22Rv1 (cell line): ENCODE data around the gene PRDM10.
A peak's percentile ranks its signal among the peaks of the same experiment; 100 is the strongest.

Experiments
- H3K27ac ChIP-seq: fragments of 450-650 bp; 2 replicates; pipeline ENCODE4 v1.5.1; 2017
- ZFX ChIP-seq: fragments of 450-650 bp; IDR thresholded peaks from 2 replicates; pipeline ENCODE4 v1.6.1; 2017; ENCODE audit warnings: antibody characterized with exemption, borderline replicate concordance
- TF ChIP-seq, protein P1 (sequence below): fragments of 450-650 bp; IDR thresholded peaks from 2 replicates; pipeline ENCODE4 v1.5.1; 2017; ENCODE audit warnings: mild to moderate bottlenecking

PRDM10 gene

DNA sequence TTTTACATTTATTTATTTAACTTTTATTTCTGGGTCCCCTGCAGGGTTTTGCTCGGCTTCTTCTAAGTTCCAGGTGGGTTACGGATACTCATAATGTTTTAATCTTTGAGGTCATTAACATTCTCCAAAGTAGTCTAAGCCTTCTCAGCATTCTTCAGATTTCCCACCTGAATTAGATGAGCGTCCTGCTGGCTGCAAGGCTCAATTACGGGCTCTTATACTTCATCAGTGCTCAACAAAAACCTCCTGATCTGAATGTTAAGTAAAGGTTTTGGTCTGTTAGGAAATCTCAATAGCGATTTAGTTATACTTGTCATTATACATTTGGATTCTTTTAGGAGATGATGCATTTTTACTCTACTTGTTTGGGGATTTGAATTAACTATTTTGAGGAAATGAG is 80.0 kb downstream of the PRDM10 start:
- no peak overlapping the region for H3K27ac ChIP-seq
- TF ChIP-seq, protein P1, sequence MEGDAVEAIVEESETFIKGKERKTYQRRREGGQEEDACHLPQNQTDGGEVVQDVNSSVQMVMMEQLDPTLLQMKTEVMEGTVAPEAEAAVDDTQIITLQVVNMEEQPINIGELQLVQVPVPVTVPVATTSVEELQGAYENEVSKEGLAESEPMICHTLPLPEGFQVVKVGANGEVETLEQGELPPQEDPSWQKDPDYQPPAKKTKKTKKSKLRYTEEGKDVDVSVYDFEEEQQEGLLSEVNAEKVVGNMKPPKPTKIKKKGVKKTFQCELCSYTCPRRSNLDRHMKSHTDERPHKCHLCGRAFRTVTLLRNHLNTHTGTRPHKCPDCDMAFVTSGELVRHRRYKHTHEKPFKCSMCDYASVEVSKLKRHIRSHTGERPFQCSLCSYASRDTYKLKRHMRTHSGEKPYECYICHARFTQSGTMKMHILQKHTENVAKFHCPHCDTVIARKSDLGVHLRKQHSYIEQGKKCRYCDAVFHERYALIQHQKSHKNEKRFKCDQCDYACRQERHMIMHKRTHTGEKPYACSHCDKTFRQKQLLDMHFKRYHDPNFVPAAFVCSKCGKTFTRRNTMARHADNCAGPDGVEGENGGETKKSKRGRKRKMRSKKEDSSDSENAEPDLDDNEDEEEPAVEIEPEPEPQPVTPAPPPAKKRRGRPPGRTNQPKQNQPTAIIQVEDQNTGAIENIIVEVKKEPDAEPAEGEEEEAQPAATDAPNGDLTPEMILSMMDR, result no peak
- no peak for TF ChIP-seq ZFX

DNA sequence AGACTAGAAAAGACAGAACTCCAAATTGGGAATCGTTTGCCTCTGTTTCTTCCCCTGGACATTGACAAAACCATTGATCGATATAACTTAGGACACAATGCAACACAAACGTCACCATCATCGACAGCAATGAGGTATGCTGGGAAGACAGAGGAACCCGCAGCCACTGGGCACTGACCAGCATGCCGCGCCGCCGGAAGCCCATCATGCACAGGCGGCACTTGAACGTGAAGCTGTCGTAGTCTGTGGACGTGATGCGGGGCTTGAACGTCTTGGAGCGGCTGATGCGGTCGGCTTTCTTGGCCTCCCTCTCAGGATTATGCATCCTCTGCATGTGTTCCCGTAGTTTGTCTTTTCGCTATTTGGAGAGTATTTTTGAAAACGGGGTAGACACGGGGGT is 84.3 kb downstream of the PRDM10 start:
- TF ChIP-seq, protein P1, result no peak
- TF ChIP-seq ZFX, result no peak
- no peak overlapping the region for H3K27ac ChIP-seq

DNA sequence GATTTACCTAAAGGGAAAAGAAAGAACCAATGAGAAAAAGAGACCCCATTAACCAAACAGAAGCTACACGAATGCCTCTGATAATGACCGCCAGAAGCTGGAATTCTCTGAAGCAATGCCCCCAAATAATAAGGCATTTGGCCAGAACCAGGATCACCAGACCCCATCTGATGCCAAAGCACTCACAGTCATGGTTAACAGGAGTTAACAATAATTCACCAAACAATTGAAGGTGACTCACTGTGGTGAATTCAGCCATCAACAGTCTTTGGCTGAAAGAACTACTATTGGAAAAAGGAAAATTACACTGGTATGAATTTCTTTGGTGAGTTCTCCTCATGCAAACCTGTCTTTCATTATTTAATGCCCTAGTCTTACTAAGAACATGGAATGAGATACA is 85.4 kb downstream of the PRDM10 start:
- no peak overlapping the region for H3K27ac ChIP-seq
- no peak for TF ChIP-seq ZFX
- TF ChIP-seq, protein P1, result no peak

DNA sequence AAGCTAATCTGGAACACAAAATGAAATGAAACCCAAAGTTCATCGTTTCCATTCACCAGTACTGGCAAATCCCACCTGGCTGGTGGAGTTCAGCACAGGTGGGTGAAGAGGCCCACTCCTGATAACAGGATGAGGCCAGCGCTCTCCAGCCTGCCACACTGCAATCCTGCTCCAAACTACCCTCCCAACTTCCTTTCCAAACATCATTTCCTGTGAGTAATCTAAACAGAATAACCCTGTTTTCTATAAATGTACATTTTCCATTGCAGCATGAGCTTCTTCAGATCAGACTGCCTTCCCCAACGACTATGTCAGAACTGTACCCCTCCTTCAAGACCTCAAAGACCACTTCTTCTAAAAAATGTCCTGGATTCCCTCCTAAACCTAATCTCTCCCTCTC is 91.3 kb downstream of the PRDM10 start:
- TF ChIP-seq, protein P1, result no peak
- no peak for TF ChIP-seq ZFX
- H3K27ac ChIP-seq, result no peak overlapping the region

DNA sequence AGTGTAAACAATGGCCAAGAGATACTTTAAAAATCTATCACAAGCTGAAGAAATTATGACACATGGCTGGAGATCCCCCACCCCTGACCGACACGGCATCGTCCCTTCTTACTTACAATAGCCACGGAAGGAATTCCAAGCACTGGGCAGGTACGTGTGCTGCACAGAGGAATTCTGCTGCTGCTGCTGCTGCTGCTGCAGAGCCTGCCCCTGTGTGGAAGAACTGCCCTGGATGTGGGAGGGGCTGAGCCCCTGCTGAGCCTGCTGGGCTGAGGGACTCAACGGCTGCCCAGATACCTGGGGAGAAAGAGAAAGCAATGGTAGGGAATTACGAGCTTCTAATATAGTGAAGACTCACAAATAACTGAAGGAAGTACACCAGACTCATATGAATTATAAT is 92.3 kb downstream of the PRDM10 start:
- TF ChIP-seq, protein P1, result no peak
- TF ChIP-seq ZFX, result no peak
- H3K27ac ChIP-seq, result no peak overlapping the region

DNA sequence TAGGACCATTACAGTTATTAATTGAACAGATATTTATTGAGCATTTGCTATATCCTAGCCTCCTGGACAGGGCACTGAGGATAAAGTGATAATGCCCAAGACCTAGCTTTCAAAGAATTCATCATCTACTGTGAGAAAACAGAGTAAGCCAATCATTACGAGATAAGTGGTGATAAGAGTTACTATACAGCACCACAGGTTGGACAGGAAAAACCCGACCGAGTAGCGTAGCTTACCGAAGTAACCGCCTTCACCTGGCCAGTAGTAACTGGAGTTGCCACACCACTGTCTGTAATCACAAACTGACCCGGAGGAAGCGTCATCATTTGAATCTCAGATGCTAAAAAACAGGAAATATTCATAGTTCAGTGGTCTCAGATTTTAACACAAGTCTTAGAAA is 97.2 kb downstream of the PRDM10 start:
- H3K27ac ChIP-seq, result no peak overlapping the region
- TF ChIP-seq, protein P1, result no peak
- no peak for TF ChIP-seq ZFX

DNA sequence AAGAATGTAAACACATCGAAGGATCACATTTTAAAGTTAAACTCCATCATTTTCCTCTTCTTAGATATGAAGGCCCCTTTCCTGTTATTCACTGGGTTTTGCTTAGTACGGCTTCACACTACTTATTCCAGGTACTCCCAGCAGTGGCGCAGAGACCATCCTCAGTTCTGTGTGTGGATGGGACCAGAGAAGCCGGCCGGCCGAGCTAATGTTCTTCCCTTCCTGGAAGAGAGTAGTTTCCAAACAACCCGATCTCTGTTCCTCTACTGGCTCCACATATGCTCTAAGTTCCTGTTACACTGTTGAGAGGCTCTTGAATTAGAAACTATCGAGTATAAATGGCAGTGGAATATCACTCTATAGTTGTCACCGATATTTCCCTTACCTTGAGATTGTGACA is 106.6 kb downstream of the PRDM10 start:
- H3K27ac ChIP-seq, result peak overlapping the region; percentile 61
- TF ChIP-seq, protein P1, result no peak
- TF ChIP-seq ZFX, result no peak
